ENCODE results near the gene FBXW12.

DNA sequence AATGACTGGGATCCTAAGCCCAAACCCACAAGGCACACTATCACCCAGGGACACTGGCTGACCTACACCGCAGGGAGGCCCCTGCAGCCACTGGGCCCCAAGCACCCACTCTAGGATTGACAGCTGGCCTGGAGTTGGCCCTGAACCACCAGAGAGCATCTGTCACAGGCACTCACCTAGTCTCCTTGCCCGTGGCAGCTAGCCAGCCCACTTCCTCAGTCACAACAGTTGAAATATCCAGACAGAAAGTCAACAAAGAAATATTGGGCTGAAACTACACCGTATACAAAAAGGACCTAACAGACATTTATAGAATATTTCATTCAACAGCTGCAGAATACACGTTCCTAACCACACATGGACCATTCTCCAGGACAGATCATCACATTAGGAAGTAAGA, 33.4 kb upstream of the FBXW12 start:
- TF ChIP-seq ZNF624 (tag by site-specific recombination; IDR thresholded peaks at IDR 0.05) (no peak), REST (tag by site-specific recombination; IDR thresholded peaks at IDR 0.05) (no peak), CTCF (tag by site-specific recombination; IDR thresholded peaks at IDR 0.05) (no peak), ZNF433 (tag by site-specific recombination; IDR thresholded peaks at IDR 0.05; ENCODE audit: low read depth) (no peak), YY1 (tag by site-specific recombination; IDR thresholded peaks at IDR 0.05) (no peak), ZNF707 (tag by site-specific recombination; IDR thresholded peaks at IDR 0.05) (no peak)
